ENCODE measurements around the gene CHST12.

DNA sequence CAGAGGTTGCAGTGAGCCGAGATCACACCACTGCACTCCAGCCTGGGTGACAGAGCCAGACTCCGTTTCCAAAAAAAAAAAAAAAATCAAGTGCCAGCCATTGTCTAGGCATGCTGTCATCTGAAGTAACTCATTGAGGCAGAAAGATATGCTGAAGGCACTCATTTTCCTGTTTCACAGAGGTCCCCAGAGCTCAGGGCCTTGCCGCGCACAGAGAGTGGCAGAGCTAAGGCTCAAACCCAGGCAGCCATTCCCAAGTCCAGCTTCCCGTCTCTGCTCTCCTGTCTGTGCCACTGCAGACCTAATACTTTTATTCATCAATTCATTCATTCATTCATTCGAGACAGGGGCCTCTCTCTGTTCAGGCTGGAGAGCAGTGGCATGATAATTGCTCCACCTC lies 69.3 kb downstream of the CHST12 start:
- TF ChIP-seq, protein P1, sequence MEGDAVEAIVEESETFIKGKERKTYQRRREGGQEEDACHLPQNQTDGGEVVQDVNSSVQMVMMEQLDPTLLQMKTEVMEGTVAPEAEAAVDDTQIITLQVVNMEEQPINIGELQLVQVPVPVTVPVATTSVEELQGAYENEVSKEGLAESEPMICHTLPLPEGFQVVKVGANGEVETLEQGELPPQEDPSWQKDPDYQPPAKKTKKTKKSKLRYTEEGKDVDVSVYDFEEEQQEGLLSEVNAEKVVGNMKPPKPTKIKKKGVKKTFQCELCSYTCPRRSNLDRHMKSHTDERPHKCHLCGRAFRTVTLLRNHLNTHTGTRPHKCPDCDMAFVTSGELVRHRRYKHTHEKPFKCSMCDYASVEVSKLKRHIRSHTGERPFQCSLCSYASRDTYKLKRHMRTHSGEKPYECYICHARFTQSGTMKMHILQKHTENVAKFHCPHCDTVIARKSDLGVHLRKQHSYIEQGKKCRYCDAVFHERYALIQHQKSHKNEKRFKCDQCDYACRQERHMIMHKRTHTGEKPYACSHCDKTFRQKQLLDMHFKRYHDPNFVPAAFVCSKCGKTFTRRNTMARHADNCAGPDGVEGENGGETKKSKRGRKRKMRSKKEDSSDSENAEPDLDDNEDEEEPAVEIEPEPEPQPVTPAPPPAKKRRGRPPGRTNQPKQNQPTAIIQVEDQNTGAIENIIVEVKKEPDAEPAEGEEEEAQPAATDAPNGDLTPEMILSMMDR (IDR thresholded peaks at IDR 0.05), result no peak
- no peak for TF ChIP-seq EP300 (IDR thresholded peaks at IDR 0.05)
